ENCODE measurements around the gene GABRG3. TPM values are rescaled to one million over a fixed set of nuclear protein-coding genes. Genes with fewer than 3 reads are reported as not detected.

GABRG3 gene
- total RNA-seq, 1 donor from 2014 or later, result 0.54 TPM

DNA sequence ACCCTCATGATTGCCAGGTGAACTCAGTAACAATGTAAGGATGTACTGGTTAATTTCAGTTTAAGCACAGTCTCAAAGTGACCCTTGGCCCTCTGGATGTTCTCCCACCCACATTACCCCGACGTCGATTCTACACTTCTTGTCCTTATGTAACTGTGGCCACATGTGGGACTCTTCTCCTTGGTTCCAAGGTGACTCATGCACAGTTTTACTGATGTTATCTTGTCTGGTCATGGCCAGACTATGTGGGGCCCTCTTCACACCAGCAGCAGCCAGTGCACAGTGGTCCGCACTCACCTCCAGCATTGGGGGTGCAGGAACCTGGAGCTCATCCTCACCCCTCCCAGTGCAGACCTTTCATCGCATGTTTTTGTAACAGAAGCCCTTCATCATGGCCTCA, 608.8 kb downstream of the GABRG3 start:
- H3K4me3 Mint-ChIP-seq (ENCODE audit: unreplicated experiment), result no peak overlapping the region
- Histone ChIP-seq H3K9ac (ENCODE audit: low read length) (no peak overlapping the region), H3K4me3 (ENCODE audit: insufficient read depth, low read depth, low read length) (no peak overlapping the region), H3K27me3 (ENCODE audit: insufficient read depth, low read length) (no peaks in the 10 kb centered on the region), H2AFZ (ENCODE audit: low read depth, low read length) (no peak overlapping the region), H3K9me3 (ENCODE audit: insufficient read depth, low read depth, low read length) (peaks cover 3% of the 10 kb centered on the region), H3K4me2 (ENCODE audit: low read length) (no peak overlapping the region), H3K79me2 (ENCODE audit: insufficient read depth, low read length) (no peaks in the 10 kb centered on the region), H3K36me3 (ENCODE audit: insufficient read depth, low read length) (no peaks in the 10 kb centered on the region), H4K20me1 (ENCODE audit: insufficient read depth, low read length) (no peaks in the 10 kb centered on the region), H3K4me1 (ENCODE audit: insufficient read depth, low read length) (no peaks in the 10 kb centered on the region), H3K27ac (ENCODE audit: low read depth, low read length) (no peak overlapping the region)
- FAIRE-seq, result no peak
- peaks cover 3% of the 10 kb centered on the region for H3K9me3 Mint-ChIP-seq (ENCODE audit: unreplicated experiment)
- no peak overlapping the region for H3K27ac Mint-ChIP-seq (ENCODE audit: unreplicated experiment)
- TF ChIP-seq, protein P1, sequence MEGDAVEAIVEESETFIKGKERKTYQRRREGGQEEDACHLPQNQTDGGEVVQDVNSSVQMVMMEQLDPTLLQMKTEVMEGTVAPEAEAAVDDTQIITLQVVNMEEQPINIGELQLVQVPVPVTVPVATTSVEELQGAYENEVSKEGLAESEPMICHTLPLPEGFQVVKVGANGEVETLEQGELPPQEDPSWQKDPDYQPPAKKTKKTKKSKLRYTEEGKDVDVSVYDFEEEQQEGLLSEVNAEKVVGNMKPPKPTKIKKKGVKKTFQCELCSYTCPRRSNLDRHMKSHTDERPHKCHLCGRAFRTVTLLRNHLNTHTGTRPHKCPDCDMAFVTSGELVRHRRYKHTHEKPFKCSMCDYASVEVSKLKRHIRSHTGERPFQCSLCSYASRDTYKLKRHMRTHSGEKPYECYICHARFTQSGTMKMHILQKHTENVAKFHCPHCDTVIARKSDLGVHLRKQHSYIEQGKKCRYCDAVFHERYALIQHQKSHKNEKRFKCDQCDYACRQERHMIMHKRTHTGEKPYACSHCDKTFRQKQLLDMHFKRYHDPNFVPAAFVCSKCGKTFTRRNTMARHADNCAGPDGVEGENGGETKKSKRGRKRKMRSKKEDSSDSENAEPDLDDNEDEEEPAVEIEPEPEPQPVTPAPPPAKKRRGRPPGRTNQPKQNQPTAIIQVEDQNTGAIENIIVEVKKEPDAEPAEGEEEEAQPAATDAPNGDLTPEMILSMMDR (IDR thresholded peaks at IDR 0.05; ENCODE audit: insufficient read depth, low read depth, low read length), result no peak
- no peak for TF ChIP-seq EZH2 (IDR thresholded peaks at IDR 0.05; ENCODE audit: insufficient read depth, low read length)
- H3K4me1 Mint-ChIP-seq (ENCODE audit: low read depth, unreplicated experiment), result no peaks in the 10 kb centered on the region
- no peaks in the 10 kb centered on the region for H3K36me3 Mint-ChIP-seq (ENCODE audit: low read depth, unreplicated experiment)
- no peaks in the 10 kb centered on the region for H3K27me3 Mint-ChIP-seq (ENCODE audit: low read depth, unreplicated experiment)
- no peak for DNase-seq (ENCODE audit: low read depth)

DNA sequence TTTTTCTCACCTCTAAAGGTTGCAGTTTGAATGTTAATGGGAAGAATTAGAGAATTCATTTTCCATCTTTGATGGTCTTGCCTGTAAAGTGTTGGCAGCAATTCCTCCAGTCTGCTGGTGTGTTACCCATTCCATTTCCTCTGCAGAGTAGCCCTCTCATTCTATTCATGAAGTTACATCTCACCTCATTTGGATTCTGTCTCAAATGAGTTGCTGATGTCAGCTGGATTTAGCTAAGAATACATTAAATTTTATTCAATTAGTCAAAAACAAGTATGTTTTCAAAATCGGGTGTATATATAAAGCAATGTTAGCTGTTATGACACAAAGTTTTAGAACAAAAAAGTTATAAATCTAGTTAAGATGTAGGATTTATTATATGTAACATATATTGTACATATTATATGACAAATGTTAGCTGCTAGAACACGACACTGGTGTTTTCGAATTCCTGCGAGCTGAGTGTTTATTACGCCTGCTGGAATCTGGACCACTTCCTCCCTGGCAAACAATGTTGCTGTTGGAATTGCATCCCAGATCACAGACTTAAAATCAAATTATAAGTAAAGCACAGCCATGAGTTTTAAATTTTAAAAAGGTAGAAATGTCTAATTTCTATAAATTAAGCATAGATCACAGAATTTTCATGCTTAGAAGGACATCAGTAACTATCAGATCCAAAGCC, 611.9 kb downstream of the GABRG3 start:
- Histone ChIP-seq H3K27me3 (ENCODE audit: insufficient read depth, low read length) (no peaks in the 10 kb centered on the region), H4K20me1 (ENCODE audit: insufficient read depth, low read length) (no peaks in the 10 kb centered on the region), H3K9me3 (ENCODE audit: insufficient read depth, low read depth, low read length) (no peaks in the 10 kb centered on the region), H2AFZ (ENCODE audit: low read depth, low read length) (no peak overlapping the region), H3K4me2 (ENCODE audit: low read length) (peak overlapping the region; percentile 25), H3K27ac (ENCODE audit: low read depth, low read length) (no peak overlapping the region), H3K4me1 (ENCODE audit: insufficient read depth, low read length) (no peaks in the 10 kb centered on the region), H3K36me3 (ENCODE audit: insufficient read depth, low read length) (no peaks in the 10 kb centered on the region), H3K79me2 (ENCODE audit: insufficient read depth, low read length) (no peaks in the 10 kb centered on the region), H3K9ac (ENCODE audit: low read length) (no peak overlapping the region), H3K4me3 (ENCODE audit: insufficient read depth, low read depth, low read length) (no peak overlapping the region)
- Mint-ChIP-seq H3K4me3 (ENCODE audit: unreplicated experiment) (no peak overlapping the region), H3K9me3 (ENCODE audit: unreplicated experiment) (peaks cover 4% of the 10 kb centered on the region), H3K4me1 (ENCODE audit: low read depth, unreplicated experiment) (no peaks in the 10 kb centered on the region), H3K36me3 (ENCODE audit: low read depth, unreplicated experiment) (no peaks in the 10 kb centered on the region), H3K27me3 (ENCODE audit: low read depth, unreplicated experiment) (peaks cover under 1% of the 10 kb centered on the region), H3K27ac (ENCODE audit: unreplicated experiment) (no peak overlapping the region)
- peak; percentile 73 for DNase-seq (ENCODE audit: low read depth)
- TF ChIP-seq, protein P1 (IDR thresholded peaks at IDR 0.05; ENCODE audit: insufficient read depth, low read depth, low read length), result no peak
- no peak for TF ChIP-seq EZH2 (IDR thresholded peaks at IDR 0.05; ENCODE audit: insufficient read depth, low read length)
- FAIRE-seq, result peak; percentile 71

DNA sequence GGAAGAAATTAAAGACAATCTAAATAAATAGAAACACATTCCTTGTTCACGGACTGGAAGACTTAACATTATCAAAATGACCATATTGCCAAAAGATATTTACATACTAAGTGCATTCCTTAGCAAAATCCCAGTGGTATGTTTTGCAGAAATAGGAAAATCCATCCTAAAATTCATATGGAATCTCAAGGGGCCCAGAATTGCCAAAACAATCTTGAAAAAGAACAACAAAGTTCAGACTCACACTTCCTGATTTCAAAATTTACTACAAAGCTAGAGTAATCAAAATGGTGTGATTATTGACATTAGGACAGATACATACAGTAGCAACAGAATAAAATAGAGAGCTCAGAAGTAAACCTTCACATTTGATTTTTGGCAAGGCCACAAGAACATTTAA, 612.7 kb downstream of the GABRG3 start:
- no peaks in the 10 kb centered on the region for H3K79me2 ChIP-seq (ENCODE audit: insufficient read depth, low read length)
- H4K20me1 ChIP-seq (ENCODE audit: insufficient read depth, low read length), result no peaks in the 10 kb centered on the region
- Mint-ChIP-seq H3K4me1 (ENCODE audit: low read depth, unreplicated experiment) (no peaks in the 10 kb centered on the region), H3K9me3 (ENCODE audit: unreplicated experiment) (peaks cover 1% of the 10 kb centered on the region), H3K4me3 (ENCODE audit: unreplicated experiment) (no peak overlapping the region), H3K27ac (ENCODE audit: unreplicated experiment) (no peak overlapping the region), H3K27me3 (ENCODE audit: low read depth, unreplicated experiment) (peaks cover 2% of the 10 kb centered on the region), H3K36me3 (ENCODE audit: low read depth, unreplicated experiment) (no peaks in the 10 kb centered on the region)
- no peak overlapping the region for H3K4me3 ChIP-seq (ENCODE audit: insufficient read depth, low read depth, low read length)
- no peaks in the 10 kb centered on the region for H3K4me1 ChIP-seq (ENCODE audit: insufficient read depth, low read length)
- no peak overlapping the region for H3K27ac ChIP-seq (ENCODE audit: low read depth, low read length)
- no peak overlapping the region for H3K4me2 ChIP-seq (ENCODE audit: low read length)
- FAIRE-seq (no peak), DNase-seq (ENCODE audit: low read depth) (no peak)
- H3K27me3 ChIP-seq (ENCODE audit: insufficient read depth, low read length), result no peaks in the 10 kb centered on the region
- H3K36me3 ChIP-seq (ENCODE audit: insufficient read depth, low read length), result no peaks in the 10 kb centered on the region
- no peaks in the 10 kb centered on the region for H3K9me3 ChIP-seq (ENCODE audit: insufficient read depth, low read depth, low read length)
- TF ChIP-seq EZH2 (IDR thresholded peaks at IDR 0.05; ENCODE audit: insufficient read depth, low read length), result no peak
- TF ChIP-seq, protein P1 (IDR thresholded peaks at IDR 0.05; ENCODE audit: insufficient read depth, low read depth, low read length), result no peak
- H2AFZ ChIP-seq (ENCODE audit: low read depth, low read length), result no peak overlapping the region
- no peak overlapping the region for H3K9ac ChIP-seq (ENCODE audit: low read length)

Measured in astrocyte (in vitro differentiated cells and primary cell).